Liver (tissue), 3 donors: ENCODE measurements around the gene TEDC2.

Experiments
- GABPA ChIP-seq, 2 donors: IDR thresholded peaks in 1 of 2; conservative IDR thresholded peaks in 1 of 2; 2 replicates each; pipeline ENCODE4 v1.6.1; 2016; ENCODE audit warnings: antibody characterized with exemption in 2 of 2, mild to moderate bottlenecking in 1 of 2, moderate library complexity in 1 of 2
- RAD21 ChIP-seq, 2 donors: IDR thresholded peaks; 2 replicates each; pipeline ENCODE4 v1.6.1; 2016; ENCODE audit warnings: antibody characterized with exemption in 2 of 2, mild to moderate bottlenecking in 2 of 2
- RXRA ChIP-seq, 2 donors: IDR thresholded peaks; 2 replicates each; pipeline ENCODE4 v1.6.1; 2017 to 2018; ENCODE audit warnings: antibody characterized with exemption in 2 of 2, mild to moderate bottlenecking in 1 of 2
- TAF1 ChIP-seq: conservative IDR thresholded peaks from 2 replicates; pipeline ENCODE4 v1.6.1; 2016; ENCODE audit warnings: antibody characterized with exemption, mild to moderate bottlenecking
- TF ChIP-seq, protein P1 (sequence below): fragments of 150-350 bp; IDR thresholded peaks from 2 replicates; pipeline ENCODE4 v1.5.1; 2017; ENCODE audit warnings: improper control_type of control experiment, low read depth, low read length; ENCODE audit not compliant: missing input control
- donor health status: healthy.
- donor health status: healthy.

DNA sequence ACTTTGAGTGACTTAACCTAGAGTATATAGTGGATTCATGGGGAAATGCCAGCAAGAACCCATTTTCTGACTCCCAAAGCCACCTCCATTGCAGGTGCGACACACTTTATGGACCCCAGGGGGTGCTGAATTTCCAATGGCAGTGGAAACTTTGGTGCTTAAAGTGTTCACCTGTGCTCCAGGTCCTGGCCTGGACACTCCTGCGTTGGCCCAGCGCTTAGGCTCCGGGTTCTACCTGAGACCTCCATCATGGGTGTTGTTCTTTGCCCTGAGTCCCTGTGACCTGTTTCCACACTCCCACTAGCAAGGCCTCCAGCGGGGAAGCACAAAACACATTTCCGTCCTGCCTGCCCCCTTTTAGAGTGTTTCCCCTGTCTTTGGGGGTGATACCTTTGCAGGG, 27.6 kb upstream of the TEDC2 start:
- TF ChIP-seq, protein P1, sequence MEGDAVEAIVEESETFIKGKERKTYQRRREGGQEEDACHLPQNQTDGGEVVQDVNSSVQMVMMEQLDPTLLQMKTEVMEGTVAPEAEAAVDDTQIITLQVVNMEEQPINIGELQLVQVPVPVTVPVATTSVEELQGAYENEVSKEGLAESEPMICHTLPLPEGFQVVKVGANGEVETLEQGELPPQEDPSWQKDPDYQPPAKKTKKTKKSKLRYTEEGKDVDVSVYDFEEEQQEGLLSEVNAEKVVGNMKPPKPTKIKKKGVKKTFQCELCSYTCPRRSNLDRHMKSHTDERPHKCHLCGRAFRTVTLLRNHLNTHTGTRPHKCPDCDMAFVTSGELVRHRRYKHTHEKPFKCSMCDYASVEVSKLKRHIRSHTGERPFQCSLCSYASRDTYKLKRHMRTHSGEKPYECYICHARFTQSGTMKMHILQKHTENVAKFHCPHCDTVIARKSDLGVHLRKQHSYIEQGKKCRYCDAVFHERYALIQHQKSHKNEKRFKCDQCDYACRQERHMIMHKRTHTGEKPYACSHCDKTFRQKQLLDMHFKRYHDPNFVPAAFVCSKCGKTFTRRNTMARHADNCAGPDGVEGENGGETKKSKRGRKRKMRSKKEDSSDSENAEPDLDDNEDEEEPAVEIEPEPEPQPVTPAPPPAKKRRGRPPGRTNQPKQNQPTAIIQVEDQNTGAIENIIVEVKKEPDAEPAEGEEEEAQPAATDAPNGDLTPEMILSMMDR = no peak
- no peak for TF ChIP-seq RXRA (IDR thresholded peaks at IDR 0.05)
- no peak for TF ChIP-seq GABPA (IDR thresholded peaks at IDR 0.05 in 1 of 2, conservative IDR thresholded peaks at IDR 0.05 in 1 of 2)
- TF ChIP-seq TAF1 = no peak
- no peak for TF ChIP-seq RAD21 (IDR thresholded peaks at IDR 0.05)
